A375 (cell line): ENCODE data around the gene RELB. TPM values are rescaled to one million over a fixed set of nuclear protein-coding genes. Genes with fewer than 3 reads are reported as not detected.

Experiments
- small RNA-seq: library from RNA; depleted of rRNA; stranded (forward); fragments of <200 nt; gene quantifications from one replicate; pipeline ENCODE3, GENCODE V24; 2014
- total RNA-seq: library from RNA; depleted of rRNA; stranded (reverse); fragments of >200 nt; shearing (Covaris generic); gene quantifications from 2 replicates; pipeline ENCODE4 v1.2.3, GENCODE V29; 2014; rRNA removed

Gene RELB
- 22.0 and 23.3 TPM in 2 replicates for total RNA-seq

DNA sequence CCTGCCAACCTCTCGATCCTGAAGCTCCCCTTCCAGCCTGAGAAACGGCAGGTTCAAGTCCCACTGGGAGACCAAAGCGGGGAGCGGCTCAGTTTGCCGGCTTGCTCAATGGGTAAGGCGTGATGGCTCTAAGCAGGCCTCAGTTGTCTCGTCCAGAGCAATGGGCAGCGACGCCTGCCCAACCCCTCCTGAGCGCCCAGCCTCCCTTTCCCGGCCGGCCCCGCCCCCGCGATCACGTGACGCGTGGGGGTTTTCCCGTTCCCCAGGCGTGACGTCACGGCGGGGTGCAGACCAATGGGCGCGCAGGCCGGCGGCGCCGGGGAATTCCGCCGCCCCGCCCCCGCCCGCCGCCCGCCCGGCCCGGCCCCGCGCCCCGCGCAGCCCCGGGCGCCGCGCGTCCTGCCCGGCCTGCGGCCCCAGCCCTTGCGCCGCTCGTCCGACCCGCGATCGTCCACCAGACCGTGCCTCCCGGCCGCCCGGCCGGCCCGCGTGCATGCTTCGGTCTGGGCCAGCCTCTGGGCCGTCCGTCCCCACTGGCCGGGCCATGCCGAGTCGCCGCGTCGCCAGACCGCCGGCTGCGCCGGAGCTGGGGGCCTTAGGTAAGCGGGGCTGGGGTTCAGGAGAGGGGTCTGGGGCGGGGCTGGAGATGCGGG, at the start of gene RELB:
Gene RELB (plus strand): TSS at position 378 of the 653 bp plus-strand sequence. CDS start 116 bp downstream, at position 494.

DNA sequence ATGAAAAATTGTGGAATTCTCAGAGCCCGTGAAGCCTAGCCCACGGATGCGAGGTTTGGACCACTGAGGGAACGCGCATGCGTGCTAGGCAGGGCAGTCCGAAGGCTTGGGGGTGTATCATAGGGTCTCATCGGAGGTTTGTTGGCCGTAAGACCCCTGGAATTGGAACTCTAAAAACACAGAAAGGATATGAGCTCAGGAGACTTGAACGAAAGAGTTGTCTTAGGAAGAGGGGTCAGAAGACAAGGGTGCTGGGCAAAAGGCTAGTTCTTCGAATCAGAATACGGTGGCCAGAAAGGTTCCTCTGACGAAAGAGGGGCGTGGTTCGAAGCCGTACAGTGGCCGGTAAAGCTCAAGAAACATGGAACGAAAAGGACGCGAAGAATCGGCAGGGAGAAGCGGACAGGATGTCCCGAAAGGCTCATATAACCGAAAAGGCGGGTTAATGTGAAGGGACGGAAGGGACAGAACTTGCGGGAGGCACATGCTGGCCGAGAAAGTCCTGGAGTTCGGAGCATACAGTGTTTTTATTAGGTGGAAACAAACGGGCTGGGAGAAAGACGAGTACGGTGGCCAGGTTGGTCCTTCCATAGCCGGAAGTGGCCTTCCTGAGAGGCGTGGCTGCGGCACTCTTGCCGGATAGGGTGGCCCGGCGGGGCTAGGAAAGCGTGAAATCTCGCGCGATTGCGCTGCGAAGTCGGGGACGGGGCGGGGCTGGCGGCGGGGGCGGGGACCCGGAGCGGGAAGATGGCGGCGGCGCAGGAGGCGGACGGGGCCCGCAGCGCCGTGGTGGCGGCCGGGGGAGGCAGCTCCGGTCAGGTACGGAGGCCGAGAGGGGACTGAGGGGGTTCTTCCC, 46.4 kb upstream of the RELB start, which contains the start of gene CLPTM1:
Gene CLPTM1 (plus strand): TSS at position 732 of the 856 bp plus-strand sequence. CDS start 16 bp downstream, at position 748.

DNA sequence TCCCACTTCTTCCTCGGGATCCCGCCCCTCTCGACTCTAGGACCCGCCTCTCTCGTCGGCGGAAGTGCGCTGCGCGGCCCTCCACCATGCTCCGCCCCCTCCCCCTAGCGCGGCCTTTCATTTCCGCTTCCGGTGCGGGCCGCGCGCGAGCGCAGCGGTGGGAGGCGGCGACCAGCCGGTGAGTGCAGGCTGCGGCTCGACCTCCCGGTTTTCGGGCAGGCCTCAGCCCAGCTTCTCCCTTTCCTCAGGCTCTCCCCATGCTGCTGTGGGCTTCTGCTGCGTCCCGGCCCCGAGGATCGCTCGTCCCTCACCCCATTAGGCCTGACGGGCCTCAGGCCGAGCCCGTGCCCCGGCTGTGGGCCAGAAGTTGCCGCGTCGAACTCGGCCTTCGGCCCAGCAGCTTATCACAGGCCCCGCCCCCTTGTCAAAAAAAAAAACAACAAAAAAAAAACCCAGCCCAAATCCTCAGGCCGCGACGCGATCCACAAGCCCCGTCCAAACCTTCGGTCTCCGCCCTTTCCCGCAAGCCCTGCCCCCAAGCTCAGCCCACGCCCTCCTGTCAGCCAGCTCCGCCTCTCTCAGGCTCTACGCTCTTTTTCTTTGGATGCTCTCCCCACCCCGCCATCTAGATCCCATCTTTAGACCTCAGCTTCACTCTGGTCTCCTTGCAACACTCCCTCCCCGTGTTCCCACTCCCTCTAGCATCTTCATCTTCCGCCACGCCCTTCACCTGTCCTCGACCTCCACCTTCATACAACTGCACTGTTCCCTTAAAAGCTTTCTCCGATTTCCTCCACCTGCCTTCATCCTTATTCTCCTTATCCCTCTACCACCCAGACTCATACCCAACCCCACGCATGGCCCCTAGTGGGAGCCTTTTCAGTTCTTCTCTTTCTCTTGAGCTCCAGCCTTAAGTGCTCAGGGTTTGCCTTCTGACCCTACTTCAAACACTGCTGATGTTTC, 37.9 kb downstream of the RELB start, which contains the start of gene CLASRP:
Gene CLASRP (plus strand): TSS at position 115 of the 963 bp plus-strand sequence. CDS start 1,168 bp downstream, outside the sequence.

GRCh38 chr19:45076029-45076850, 75.0 kb downstream of the RELB start, which contains the start of gene ZNF296:
ZNF296 (minus strand) TSS chr19:45076478; CDS start chr19:45076373, 105 bp downstream.

DNA sequence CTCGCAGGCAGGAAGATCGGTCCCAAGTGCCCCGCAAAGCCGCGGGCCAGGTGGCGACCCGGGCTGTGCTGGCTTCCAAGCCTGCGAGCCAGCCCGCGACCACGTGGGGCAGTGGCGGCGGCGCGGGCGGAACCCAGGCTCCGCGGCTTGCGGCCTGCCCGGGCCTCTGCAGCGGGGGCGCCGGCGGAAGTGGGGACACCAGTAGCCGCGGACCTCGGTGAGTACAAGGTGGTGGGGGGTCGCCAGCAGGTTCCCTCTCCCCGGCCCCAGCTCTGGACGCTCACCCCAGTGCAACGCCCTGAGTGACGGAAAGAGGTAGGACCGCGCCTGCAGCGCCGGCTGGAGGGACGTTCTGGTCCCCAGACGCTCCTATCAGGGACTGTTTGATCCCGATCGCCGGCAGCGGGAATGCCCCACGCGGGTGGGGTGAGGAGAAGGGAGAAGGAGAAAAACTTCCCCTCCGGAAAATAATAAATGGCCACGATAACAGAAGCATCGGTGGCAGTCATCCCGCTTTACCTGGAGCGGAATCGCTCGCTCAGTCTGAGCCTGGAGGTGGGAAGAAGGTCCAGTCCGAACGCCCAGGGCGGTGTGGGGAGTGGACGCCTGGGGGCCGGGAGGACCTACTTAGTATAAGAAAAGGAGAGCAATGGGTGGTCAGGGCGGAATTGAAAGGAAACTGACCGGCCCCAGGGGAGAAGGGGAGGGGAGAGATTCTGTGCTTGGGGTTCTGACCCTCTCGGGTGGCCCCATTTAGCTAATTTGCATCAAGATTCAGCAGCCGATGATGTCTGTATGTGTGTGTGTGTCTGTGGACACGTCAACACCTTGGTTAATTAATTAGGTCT, 78.0 kb downstream of the RELB start, which contains the start of gene GEMIN7:
Gene GEMIN7 (plus strand): TSS at position 198 of the 848 bp plus-strand sequence. CDS start 10,855 bp downstream, outside the sequence.

Small RNA genes within 50 kb of the gene (small RNA-seq; reads per million reads assigned to genes)
- not detected for gene RNU6-611P

Other genes starting within 250 kb of the RELB start
- gene CBLC, start 223.6 kb upstream of the RELB start, total RNA-seq = 0.37 TPM in 1 of 2 replicates, not detected in the other
- gene BCAM, start 192.4 kb upstream of the RELB start, total RNA-seq = 18.4 and 19.4 TPM in 2 replicates
- gene NECTIN2, start 155.2 kb upstream of the RELB start, total RNA-seq = 49.1 and 49.5 TPM in 2 replicates
- 125 TPM in 2 replicates for gene TOMM40, start 110.2 kb upstream of the RELB start, total RNA-seq
- gene APOE, start 95.7 kb upstream of the RELB start, total RNA-seq = 4.5 and 4.9 TPM in 2 replicates
- 9.9 and 11.1 TPM in 2 replicates for gene APOC1, start 86.9 kb upstream of the RELB start, total RNA-seq
- gene APOC4, start 59.2 kb upstream of the RELB start, total RNA-seq = not detected in 2 replicates
- not detected in 2 replicates for gene APOC2, start 55.4 kb upstream of the RELB start, total RNA-seq
- gene CLPTM1, start 46.1 kb upstream of the RELB start, total RNA-seq = 36.1 and 53.4 TPM in 2 replicates
- gene CLASRP, start 37.6 kb downstream of the RELB start, total RNA-seq = 54.8 and 66.9 TPM in 2 replicates
- 0.82 and 1.9 TPM in 2 replicates for gene ZNF296, start 75.0 kb downstream of the RELB start, total RNA-seq
- 32.3 and 37.6 TPM in 2 replicates for gene GEMIN7, start 77.8 kb downstream of the RELB start, total RNA-seq
- 29.2 and 29.7 TPM in 2 replicates for gene PPP1R37, start 91.7 kb downstream of the RELB start, total RNA-seq
- gene NKPD1, start 159.5 kb downstream of the RELB start, total RNA-seq = not detected in 2 replicates
- 4.4 and 4.9 TPM in 2 replicates for gene TRAPPC6A, start 176.8 kb downstream of the RELB start, total RNA-seq
- 3.6 and 3.7 TPM in 2 replicates for gene BLOC1S3, start 177.3 kb downstream of the RELB start, total RNA-seq
- 0.53 and 0.72 TPM in 2 replicates for gene EXOC3L2, start 243.9 kb downstream of the RELB start, total RNA-seq
- gene MARK4, start 249.8 kb downstream of the RELB start, total RNA-seq = 12.4 and 12.9 TPM in 2 replicates